GM10248 (cell line): ENCODE results near the gene GABRB1.

ENCODE experiments used
- CTCF ChIA-PET: fragments of 300-600 bp; sonication (Branson Sonifier 250); formaldehyde crosslinking; extraction: SDS; loops from one replicate; lab custom pipeline; 2021; ENCODE audit warnings: antibody characterized with exemption; lab: Yijun Ruan, JAX
- POLR2A ChIA-PET: fragments of 350-650 bp; sonication (Branson Sonifier 250); formaldehyde crosslinking; extraction: SDS; loops from one replicate; lab custom pipeline; 2020; ENCODE audit warnings: antibody characterized with exemption; lab: Yijun Ruan, JAX
- DNase-seq: peaks from one replicate; pipeline ENCODE4 v3.0.0; 2012; ENCODE audit errors: extremely low spot score
- CTCF ChIP-seq: IDR thresholded peaks from 2 replicates; pipeline ENCODE4 v1.5.1; 2012; ENCODE audit warnings: mild to moderate bottlenecking, low read depth; ENCODE audit errors: extremely low read depth, missing control alignments, control extremely low read depth

GABRB1 gene

GRCh38 chr4:47309165-47309564, 277.8 kb downstream of the GABRB1 start:
- TF ChIP-seq CTCF: no peak
- ChIA-PET CTCF (interaction anchor here (0.9 kb wide), 1 partner anchor 74 kb away, joined by 3 read pairs; no protein-coding TSS in a partner anchor), POLR2A (no interaction called here)
- no peak for DNase-seq

- DNase-seq: no peak
- CTCF ChIA-PET: interaction anchor here (1.5 to 1.6 kb wide), 2 partner anchors 25 to 60 kb away, joined by 3 read pairs; no protein-coding TSS in a partner anchor
- TF ChIP-seq CTCF: no peak
- POLR2A ChIA-PET: no interaction called here
Measured at GRCh38 chr4:47312170-47312569, 280.8 kb downstream of the GABRB1 start.

GRCh38 chr4:47313384-47313783, 282.0 kb downstream of the GABRB1 start:
- ChIA-PET CTCF (interaction anchor here (1.5 kb wide), 1 partner anchor 26 kb away, joined by 3 read pairs; no protein-coding TSS in a partner anchor), POLR2A (no interaction called here)
- DNase-seq: no peak
- TF ChIP-seq CTCF: no peak

- no peak for TF ChIP-seq CTCF
- no peak for DNase-seq
- POLR2A ChIA-PET: no interaction called here
- CTCF ChIA-PET: no interaction called here
Measured at GRCh38 chr4:47315346-47315745, 284.0 kb downstream of the GABRB1 start.

GRCh38 chr4:47326025-47326424, 294.7 kb downstream of the GABRB1 start:
- ChIA-PET CTCF (no interaction called here), POLR2A (no interaction called here)
- no peak for DNase-seq
- no peak for TF ChIP-seq CTCF

- ChIA-PET POLR2A (no interaction called here), CTCF (no interaction called here)
- no peak for DNase-seq
- no peak for TF ChIP-seq CTCF
Measured at GRCh38 chr4:47330866-47331265, 299.5 kb downstream of the GABRB1 start.
